Testis (tissue), 3 donors: ENCODE results near the gene MMP25. TPM values are rescaled to one million over a fixed set of nuclear protein-coding genes. Genes with fewer than 3 reads are reported as not detected.
"Not testable (repeated sequence)": the region's sequence is repeated elsewhere in the genome, so short reads cannot be mapped to it uniquely, and the experiment has no call there.

Experiments
- DNase-seq: peaks from one replicate; pipeline ENCODE4 v3.0.0-alpha.2; 2019
- H3K27ac ChIP-seq, 2 donors: fragments of 200-600 bp; sonication (generic); one replicate each; pipeline ENCODE4 v1.5.1; 2019
- H3K27me3 ChIP-seq: fragments of 200-600 bp; sonication (generic); one replicate; pipeline ENCODE4 v1.5.1; 2019
- H3K36me3 ChIP-seq: fragments of 200-600 bp; sonication (generic); one replicate; pipeline ENCODE4 v1.5.1; 2017; ENCODE audit warnings: low read depth; ENCODE audit errors: missing control alignments
- H3K4me1 ChIP-seq: fragments of 200-600 bp; sonication (generic); one replicate; pipeline ENCODE4 v1.5.1; 2019
- H3K4me3 ChIP-seq, 2 donors: fragments of 200-600 bp; sonication (generic); one replicate each; pipeline ENCODE4 v1.5.1; 2017 to 2019
- H3K9me3 ChIP-seq: fragments of 200-600 bp; sonication (generic); one replicate; pipeline ENCODE4 v1.5.1; 2017
- CTCF ChIP-seq, 3 experiments: fragments of 450-650 bp in 2 of 3; fragments of 200-600 bp in 1 of 3; sonication (generic) in 1 of 3; IDR thresholded peaks; one replicate each; pipeline ENCODE4 v1.5.1; 2016 to 2019; ENCODE audit warnings: antibody characterized with exemption in 3 of 3, mild to moderate bottlenecking in 2 of 3, moderate library complexity in 1 of 3
- POLR2A ChIP-seq: fragments of 450-650 bp; IDR thresholded peaks from one replicate; pipeline ENCODE4 v1.6.1; 2017; ENCODE audit warnings: antibody characterized with exemption, mild to moderate bottlenecking, moderate library complexity
- WGBS, 2 donors: methylation state at CpG; one replicate each; pipeline ENCODE4 v1.1.5; 2018; 5-methylcytosine and 5-hydroxymethylcytosine counted together
- intact Hi-C: fragments of 100-400 bp; cut with DNase I; formaldehyde crosslinking; loops from one replicate; pipeline ENCODE4 v1.15.1; 2023; ENCODE audit warnings: low total_unique reads
- polyA plus RNA-seq: library from polyadenylated mRNA; stranded (reverse); fragments of 350-450 nt; fragmentation: Illumina TruSeq; extraction: RNeasy Lipid Tissue Mini Kit (QIAGEN cat#74804); gene quantifications from one replicate; pipeline ENCODE4 v1.2.3, GENCODE V29; 2014; ENCODE audit warnings: low read depth, low replicate concordance; ENCODE audit not compliant: insufficient read depth
- total RNA-seq, 2 donors: library from RNA; depleted of rRNA; stranded (reverse); fragments of >200 nt; gene quantifications; one replicate each; pipeline ENCODE4 v1.2.3, GENCODE V29; 2016

The MMP25 gene
- total and polyA plus RNA-seq, 3 donors from 2014 or later: 0.53 to 1.5 (median 0.62) TPM

DNA sequence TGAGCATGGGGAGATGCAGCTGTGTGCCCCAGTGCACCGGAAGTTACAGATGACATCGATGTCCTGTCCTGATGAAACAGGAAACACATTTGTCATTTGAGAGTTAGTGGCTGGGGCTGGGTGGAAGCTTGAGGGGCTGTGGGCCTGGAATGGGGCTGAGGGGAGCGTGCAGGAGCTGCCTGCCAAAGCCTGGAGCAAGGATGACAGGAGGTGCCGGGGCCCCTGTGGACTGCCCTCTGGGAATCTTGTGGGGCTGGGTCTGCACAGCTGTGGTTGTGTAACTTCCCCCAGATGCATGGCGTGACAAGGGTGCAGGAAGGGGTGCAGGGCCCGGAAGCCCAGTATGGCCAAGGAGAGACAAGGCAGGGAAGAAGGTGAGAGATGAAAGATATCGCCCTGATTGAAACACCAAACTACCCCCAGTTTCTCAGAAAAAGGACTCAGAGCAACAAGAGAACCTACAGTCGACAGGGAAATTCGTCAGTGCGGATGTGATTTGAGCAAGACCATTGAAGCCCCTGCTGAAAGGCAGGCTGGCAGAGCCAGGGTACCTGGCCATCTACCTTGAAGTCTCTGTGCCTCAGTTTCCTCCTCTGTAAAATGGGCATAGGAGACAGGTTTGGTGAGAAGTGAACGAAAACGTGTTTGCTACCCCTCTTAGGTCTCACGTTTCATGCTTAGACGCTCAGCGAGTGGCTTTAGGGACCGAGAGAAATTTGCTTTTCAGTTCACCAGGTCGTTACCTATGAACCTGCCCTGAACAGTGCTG is 8.8 kb downstream of the MMP25 start:
- peaks cover 14% of the 10 kb centered on the region for H3K4me1 ChIP-seq
- TF ChIP-seq POLR2A (no peak), CTCF (IDR thresholded peaks at IDR 0.05) (no peak)
- intact Hi-C loops: loop anchor here (5.0 kb wide), 1 partner anchor 72 kb away; no protein-coding TSS in a partner anchor
- H3K9me3 ChIP-seq: no peaks in the 10 kb centered on the region
- H3K27ac ChIP-seq: no peak overlapping the region
- no peaks in the 10 kb centered on the region for H3K36me3 ChIP-seq
- WGBS, 2 donors: 81 to 89% methylated on average over 17 of the region's 17 CpGs
- no peak overlapping the region for H3K4me3 ChIP-seq
- DNase-seq: no peak
- no peaks in the 10 kb centered on the region for H3K27me3 ChIP-seq

GRCh38 chr16:3055734-3056115 is 9.4 kb downstream of the MMP25 start:
- intact Hi-C loops: loop anchor here (5.0 kb wide), 1 partner anchor 72 kb away; no protein-coding TSS in a partner anchor
- H3K36me3 ChIP-seq, H3K27ac ChIP-seq, H3K9me3 ChIP-seq, H3K4me3 ChIP-seq, H3K27me3 ChIP-seq, DNase-seq: not testable (repeated sequence)
- peaks cover 14% of the 10 kb centered on the region for H3K4me1 ChIP-seq
- WGBS, 2 donors: 51 to 66% methylated on average over 4 to 9 of the region's 9 CpGs

DNA sequence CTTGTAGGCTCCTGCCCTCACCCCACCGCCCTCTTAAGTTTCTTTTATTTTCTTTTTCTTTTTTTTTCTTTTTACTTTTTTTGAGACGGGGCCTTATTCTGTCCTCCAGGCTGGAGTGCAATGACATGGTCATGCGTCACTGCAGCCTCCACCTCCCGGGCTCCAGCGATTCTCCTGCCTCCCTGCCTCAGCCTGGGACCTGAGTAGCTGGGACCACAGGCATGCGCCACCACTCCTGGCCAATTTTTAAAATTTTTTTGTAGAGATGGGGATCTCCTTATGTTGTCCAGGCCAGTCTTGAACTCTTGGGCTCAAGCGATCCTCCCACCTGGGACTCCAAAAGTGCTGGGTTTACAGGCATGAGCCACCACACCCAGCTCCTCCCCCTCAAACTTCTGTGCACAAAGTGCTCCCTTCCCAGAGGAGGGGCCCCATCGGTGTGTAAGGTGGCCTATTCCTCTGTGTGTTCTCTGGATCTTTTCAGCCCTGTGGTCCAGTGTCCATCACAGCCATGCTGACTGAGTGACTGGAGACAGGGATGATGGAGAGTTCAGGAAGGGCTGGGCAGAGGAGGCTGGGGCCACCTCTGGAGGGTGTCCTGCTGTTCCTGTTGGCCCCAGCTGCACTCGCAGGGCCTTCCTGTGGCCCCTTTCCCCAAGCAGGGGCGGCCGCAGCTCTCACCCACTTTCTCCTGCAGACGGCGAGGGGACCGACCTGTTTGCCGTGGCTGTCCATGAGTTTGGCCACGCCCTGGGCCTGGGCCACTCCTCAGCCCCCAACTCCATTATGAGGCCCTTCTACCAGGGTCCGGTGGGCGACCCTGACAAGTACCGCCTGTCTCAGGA is 10.2 kb downstream of the MMP25 start:
- H3K36me3 ChIP-seq: no peaks in the 10 kb centered on the region
- DNase-seq: no peak
- no peaks in the 10 kb centered on the region for H3K9me3 ChIP-seq
- intact Hi-C loops: loop anchor here (5.0 kb wide), 1 partner anchor 71 kb away; no protein-coding TSS in a partner anchor
- no peak overlapping the region for H3K27ac ChIP-seq
- TF ChIP-seq CTCF (IDR thresholded peaks at IDR 0.05) (no peak), POLR2A (no peak)
- H3K27me3 ChIP-seq: no peaks in the 10 kb centered on the region
- WGBS, 2 donors: 84 to 88% methylated on average over 8 to 19 of the region's 19 CpGs
- H3K4me3 ChIP-seq: no peak overlapping the region
- H3K4me1 ChIP-seq: peaks cover 14% of the 10 kb centered on the region

DNA sequence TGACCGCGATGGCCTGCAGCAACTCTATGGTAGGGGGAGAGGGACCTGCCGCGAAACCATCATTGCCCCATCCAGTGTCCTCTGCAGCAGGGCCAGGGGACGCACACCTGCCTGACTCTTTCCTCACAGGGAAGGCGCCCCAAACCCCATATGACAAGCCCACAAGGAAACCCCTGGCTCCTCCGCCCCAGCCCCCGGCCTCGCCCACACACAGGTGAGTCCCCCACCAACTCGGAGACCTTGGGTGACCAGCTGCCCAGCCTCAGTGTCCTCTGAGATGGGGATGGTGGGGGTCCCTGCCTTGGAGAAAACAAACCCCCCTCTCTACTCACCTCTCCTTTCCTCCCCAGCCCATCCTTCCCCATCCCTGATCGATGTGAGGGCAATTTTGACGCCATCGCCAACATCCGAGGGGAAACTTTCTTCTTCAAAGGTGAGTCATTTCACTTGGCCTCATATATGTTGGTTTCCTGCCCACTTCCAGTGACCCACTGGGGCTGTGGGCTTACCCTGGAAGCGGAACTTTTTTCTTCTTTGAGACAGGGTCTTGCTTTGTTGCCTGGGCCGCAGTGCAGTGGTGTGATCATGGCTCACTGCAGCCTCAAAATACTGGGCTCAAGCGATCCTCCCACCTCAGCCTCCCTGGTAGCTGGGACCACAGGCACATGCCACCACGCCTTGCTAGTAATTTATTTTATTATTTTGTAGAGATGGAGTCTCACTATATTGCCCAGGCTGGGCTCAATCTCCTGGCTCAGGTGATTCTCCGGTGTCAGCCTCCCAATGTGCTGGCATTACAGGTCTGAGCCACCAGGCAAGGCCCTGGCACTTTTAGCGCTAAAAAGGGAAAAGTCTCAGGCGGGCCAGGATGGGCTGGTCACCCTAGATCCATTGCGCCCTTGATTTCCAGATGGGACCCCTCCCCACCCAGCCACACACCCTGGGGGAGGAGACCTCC is 11.1 kb downstream of the MMP25 start:
- Histone ChIP-seq H3K36me3 (no peaks in the 10 kb centered on the region), H3K27ac (no peak overlapping the region), H3K27me3 (no peaks in the 10 kb centered on the region), H3K4me1 (peaks cover 14% of the 10 kb centered on the region), H3K4me3 (no peak overlapping the region), H3K9me3 (no peaks in the 10 kb centered on the region)
- DNase-seq: no peak
- intact Hi-C loops: loop anchor here (5.0 kb wide), 1 partner anchor 70 kb away; no protein-coding TSS in a partner anchor
- TF ChIP-seq POLR2A (no peak), CTCF (IDR thresholded peaks at IDR 0.05) (no peak)
- 74 to 93% methylated on average over 15 to 22 of the region's 22 CpGs for WGBS, 2 donors
